Measurements from ENCODE around the gene DAB1.

DAB1 gene

GRCh38 chr1:57467830-57468229 is 44.0 kb upstream of the DAB1 start:
- Histone ChIP-seq H3K27me3 (no peaks in the 10 kb centered on the region), H3K9me3 (no peaks in the 10 kb centered on the region), H3K4me3 (no peak overlapping the region), H3K27ac (no peak overlapping the region), H3K36me3 (no peaks in the 10 kb centered on the region), H3K4me1 (peaks cover 0 to 22% (median 2%) of the 10 kb centered on the region in 4 donors)
- TF ChIP-seq CTCF (IDR thresholded peaks at IDR 0.05), result no peak
- no peak for DNase-seq
- intact Hi-C loops (cut with DNase I; ENCODE audit: low total_unique reads), result no loop called here

- no peak for TF ChIP-seq CTCF (IDR thresholded peaks at IDR 0.05)
- Histone ChIP-seq H3K4me3 (no peak overlapping the region), H3K4me1 (peaks cover 0 to 15% (median 2%) of the 10 kb centered on the region in 4 donors), H3K27me3 (no peaks in the 10 kb centered on the region), H3K27ac (no peak overlapping the region), H3K9me3 (no peaks in the 10 kb centered on the region), H3K36me3 (no peaks in the 10 kb centered on the region)
- no peak for DNase-seq
- intact Hi-C loops (cut with DNase I; ENCODE audit: low total_unique reads), result no loop called here
These were observed 40.9 kb upstream of the DAB1 start for GRCh38 chr1:57464756-57465155.

GRCh38 chr1:57463343-57463742 is 39.5 kb upstream of the DAB1 start:
- intact Hi-C loops (cut with DNase I; ENCODE audit: low total_unique reads), result no loop called here
- no peak for TF ChIP-seq CTCF (IDR thresholded peaks at IDR 0.05)
- DNase-seq, result no peak

GRCh38 chr1:57461405-57461804 is 37.5 kb upstream of the DAB1 start:
- no peaks in the 10 kb centered on the region for H3K36me3 ChIP-seq
- H3K27ac ChIP-seq, result no peak overlapping the region
- H3K9me3 ChIP-seq, result no peaks in the 10 kb centered on the region
- no peak for TF ChIP-seq CTCF (IDR thresholded peaks at IDR 0.05)
- no peaks in the 10 kb centered on the region for H3K4me1 ChIP-seq
- no peak overlapping the region for H3K4me3 ChIP-seq
- no peaks in the 10 kb centered on the region for H3K27me3 ChIP-seq
- intact Hi-C loops (cut with DNase I; ENCODE audit: low total_unique reads), result no loop called here
- DNase-seq, result no peak

More at GRCh38 chr1:57463343-57463742, 39.5 kb upstream of the DAB1 start:
- Histone ChIP-seq H3K4me1 (peaks cover 0 to 7% (median 2%) of the 10 kb centered on the region in 4 donors), H3K27ac (no peak overlapping the region), H3K36me3 (no peaks in the 10 kb centered on the region), H3K27me3 (no peaks in the 10 kb centered on the region), H3K9me3 (no peaks in the 10 kb centered on the region), H3K4me3 (no peak overlapping the region)

GRCh38 chr1:57451516-57451915 is 27.7 kb upstream of the DAB1 start:
- intact Hi-C loops (cut with DNase I; ENCODE audit: low total_unique reads), result no loop called here
- no peaks in the 10 kb centered on the region for H3K36me3 ChIP-seq
- H3K4me3 ChIP-seq, result no peak overlapping the region
- no peak overlapping the region for H3K27ac ChIP-seq
- no peaks in the 10 kb centered on the region for H3K4me1 ChIP-seq
- H3K9me3 ChIP-seq, result no peaks in the 10 kb centered on the region
- no peak for TF ChIP-seq CTCF (IDR thresholded peaks at IDR 0.05)
- peaks cover 0 to 3% of the 10 kb centered on the region in 2 donors for H3K27me3 ChIP-seq
- DNase-seq, result no peak

GRCh38 chr1:57450981-57451380 is 27.1 kb upstream of the DAB1 start:
- Histone ChIP-seq H3K27me3 (peaks cover 0 to 3% of the 10 kb centered on the region in 2 donors), H3K36me3 (no peaks in the 10 kb centered on the region), H3K27ac (no peak overlapping the region), H3K4me3 (no peak overlapping the region), H3K4me1 (no peaks in the 10 kb centered on the region), H3K9me3 (no peaks in the 10 kb centered on the region)
- no peak for DNase-seq
- intact Hi-C loops (cut with DNase I; ENCODE audit: low total_unique reads), result no loop called here
- TF ChIP-seq CTCF (IDR thresholded peaks at IDR 0.05), result no peak

Measured in tibial artery (tissue), 4 donors.